Astrocyte of the spinal cord (primary cell): ENCODE measurements around the gene TTC33.
"Not testable (repeated sequence)": the region's sequence is repeated elsewhere in the genome, so short reads cannot be mapped to it uniquely, and the experiment has no call there.

Experiments
- DNase-seq: peaks from one replicate; pipeline ENCODE4 v3.0.0; 2011; ENCODE audit warnings: low read depth, low spot score
- H3K4me3 ChIP-seq: 2 replicates; pipeline ENCODE4 v1.5.1; 2011; ENCODE audit warnings: low read depth, mild to moderate bottlenecking, low read length, moderate library complexity
- CTCF ChIP-seq: IDR thresholded peaks from 2 replicates; pipeline ENCODE4 v1.5.1; 2012; ENCODE audit warnings: low read depth, mild to moderate bottlenecking, low read length, inconsistent platforms
- in situ Hi-C: cut with HindIII; loops from 2 replicates; pipeline ENCODE4 v1.10.0; 2017; ENCODE audit warnings: low sequenced_read_pairs

Gene TTC33

GRCh38 chr5:40666657-40667056 is 89.1 kb downstream of the TTC33 start:
- H3K4me3 ChIP-seq = no peak overlapping the region
- TF ChIP-seq CTCF = no peak
- in situ Hi-C loops = no loop called here
- DNase-seq = no peak

- TF ChIP-seq CTCF = no peak
- no peak for DNase-seq
- in situ Hi-C loops = no loop called here
- H3K4me3 ChIP-seq = no peak overlapping the region
Observed at GRCh38 chr5:40665635-40666298, 90.0 kb downstream of the TTC33 start.

GRCh38 chr5:40660751-40661150 is 95.0 kb downstream of the TTC33 start:
- in situ Hi-C loops = no loop called here
- H3K4me3 ChIP-seq = no peak overlapping the region
- TF ChIP-seq CTCF = no peak
- no peak for DNase-seq

- no peak for DNase-seq
- no peak for TF ChIP-seq CTCF
- H3K4me3 ChIP-seq = no peak overlapping the region
- in situ Hi-C loops = no loop called here
Observed at GRCh38 chr5:40656766-40657165, 99.0 kb downstream of the TTC33 start.

- H3K4me3 ChIP-seq, DNase-seq, in situ Hi-C loops: not testable (repeated sequence)
Observed at GRCh38 chr5:40656091-40656490, 99.7 kb downstream of the TTC33 start.

- no peak for DNase-seq
- no peak for TF ChIP-seq CTCF
- in situ Hi-C loops = no loop called here
- no peak overlapping the region for H3K4me3 ChIP-seq
Observed at GRCh38 chr5:40655138-40655537, 100.6 kb downstream of the TTC33 start.

- no peak for DNase-seq
- no peak for TF ChIP-seq CTCF
- in situ Hi-C loops = no loop called here
- H3K4me3 ChIP-seq = no peak overlapping the region
Observed at GRCh38 chr5:40654377-40654991, 101.3 kb downstream of the TTC33 start.
